Osteocyte (in vitro differentiated cells): ENCODE measurements around the gene MINPP1. TPM values are rescaled to one million over a fixed set of nuclear protein-coding genes. Genes with fewer than 3 reads are reported as not detected.
"Not testable (repeated sequence)": the region's sequence is repeated elsewhere in the genome, so short reads cannot be mapped to it uniquely, and the experiment has no call there.

ENCODE experiments used
- DNase-seq: peaks from one replicate; pipeline ENCODE4 v3.0.0; 2021; ENCODE audit warnings: mixed read lengths; ENCODE audit not compliant: unreplicated experiment; ENCODE audit errors: extremely low spot score
- H3K27ac Mint-ChIP-seq: one replicate; pipeline ENCODE4 v1.8.0; 2021; ENCODE audit warnings: mild to moderate bottlenecking, mixed read lengths; ENCODE audit not compliant: unreplicated experiment
- H3K27me3 Mint-ChIP-seq: one replicate; pipeline ENCODE4 v1.8.0; 2021; ENCODE audit warnings: mixed read lengths; ENCODE audit not compliant: unreplicated experiment
- H3K36me3 Mint-ChIP-seq: one replicate; pipeline ENCODE4 v1.8.0; 2021; ENCODE audit warnings: mixed read lengths; ENCODE audit not compliant: unreplicated experiment
- H3K4me1 Mint-ChIP-seq: one replicate; pipeline ENCODE4 v1.8.0; 2021; ENCODE audit warnings: mixed read lengths; ENCODE audit not compliant: unreplicated experiment
- H3K4me3 Mint-ChIP-seq: one replicate; pipeline ENCODE4 v1.8.0; 2021; ENCODE audit warnings: mild to moderate bottlenecking, moderate library complexity, mixed read lengths; ENCODE audit not compliant: unreplicated experiment
- H3K9me3 Mint-ChIP-seq: one replicate; pipeline ENCODE4 v1.8.0; 2021; ENCODE audit warnings: mixed read lengths; ENCODE audit not compliant: unreplicated experiment
- CTCF ChIP-seq: fragments of 200-600 bp; sonication (generic); IDR thresholded peaks from 2 replicates; pipeline ENCODE4 v1.5.0; 2021; ENCODE audit warnings: antibody characterized with exemption, mild to moderate bottlenecking, moderate library complexity
- long read RNA-seq: library from polyadenylated mRNA; unstranded; transcript quantifications from one replicate; pipeline ENCODE4 v2.0.0, GENCODE V29; 2021
- total RNA-seq: library from RNA; stranded (reverse); gene quantifications from 2 replicates; pipeline ENCODE4 v1.2.1, GENCODE V29; 2021

The MINPP1 gene
- total RNA-seq = 22.9 and 24.9 TPM in 2 replicates
- long read RNA-seq, transcript MINPP1-202 (5 exons, 2,415 nt) = major isoform, 142 of 155 reads
- long read RNA-seq, partial matches to known transcripts = 3 of 155 reads
- long read RNA-seq, other reads (novel, unspliced or antisense) = 10 of 155 reads

GRCh38 chr10:87504640-87505365 lies at the start of gene MINPP1:
Gene MINPP1 (plus strand): TSS chr10:87504893. CDS start chr10:87504916, 23 bp downstream.
- H3K27me3 Mint-ChIP-seq = peaks cover 12% of the 10 kb centered on the region
- H3K27ac Mint-ChIP-seq = peak within 1 kb of the TSS; percentile 93

GRCh38 chr10:87456586-87457220 lies 48.0 kb upstream of the MINPP1 start:
- H3K9me3 Mint-ChIP-seq, H3K27me3 Mint-ChIP-seq, H3K27ac Mint-ChIP-seq, H3K4me3 Mint-ChIP-seq, H3K36me3 Mint-ChIP-seq, H3K4me1 Mint-ChIP-seq, DNase-seq: not testable (repeated sequence)

More at GRCh38 chr10:87504640-87505365, at the start of gene MINPP1:
- Mint-ChIP-seq H3K4me1 (peaks cover 30% of the 10 kb centered on the region), H3K4me3 (peak within 1 kb of the TSS; percentile 92), H3K36me3 (peaks cover 3% of the 10 kb centered on the region), H3K9me3 (no peaks in the 10 kb centered on the region)
- peak; percentile 94 for DNase-seq
- TF ChIP-seq CTCF = no peak

GRCh38 chr10:87461751-87462150 lies 42.9 kb upstream of the MINPP1 start:
- H3K4me3 Mint-ChIP-seq, DNase-seq, H3K36me3 Mint-ChIP-seq, H3K27ac Mint-ChIP-seq, H3K4me1 Mint-ChIP-seq, H3K27me3 Mint-ChIP-seq, H3K9me3 Mint-ChIP-seq: not testable (repeated sequence)

GRCh38 chr10:87466849-87467248 lies 37.8 kb upstream of the MINPP1 start:
- not testable (repeated sequence) for H3K36me3 Mint-ChIP-seq, H3K27ac Mint-ChIP-seq, H3K4me3 Mint-ChIP-seq, H3K9me3 Mint-ChIP-seq, H3K4me1 Mint-ChIP-seq, H3K27me3 Mint-ChIP-seq, DNase-seq

GRCh38 chr10:87488733-87489132 lies 16.0 kb upstream of the MINPP1 start:
- H3K36me3 Mint-ChIP-seq, H3K27ac Mint-ChIP-seq, H3K9me3 Mint-ChIP-seq, H3K4me1 Mint-ChIP-seq, DNase-seq, H3K4me3 Mint-ChIP-seq: not testable (repeated sequence)
- peaks cover 12% of the 10 kb centered on the region for H3K27me3 Mint-ChIP-seq

GRCh38 chr10:87490285-87490684 lies 14.4 kb upstream of the MINPP1 start:
- H3K27ac Mint-ChIP-seq, H3K4me1 Mint-ChIP-seq, H3K9me3 Mint-ChIP-seq, H3K36me3 Mint-ChIP-seq, DNase-seq, H3K4me3 Mint-ChIP-seq: not testable (repeated sequence)
- H3K27me3 Mint-ChIP-seq = peaks cover 18% of the 10 kb centered on the region

- peaks cover 36% of the 10 kb centered on the region for H3K27me3 Mint-ChIP-seq
- H3K4me3 Mint-ChIP-seq, H3K36me3 Mint-ChIP-seq, H3K27ac Mint-ChIP-seq, DNase-seq, H3K9me3 Mint-ChIP-seq, H3K4me1 Mint-ChIP-seq: not testable (repeated sequence)
These were observed 12.2 kb upstream of the MINPP1 start for GRCh38 chr10:87492450-87492849.

- H3K4me3 Mint-ChIP-seq, H3K9me3 Mint-ChIP-seq, DNase-seq, H3K27ac Mint-ChIP-seq, H3K36me3 Mint-ChIP-seq, H3K4me1 Mint-ChIP-seq: not testable (repeated sequence)
- H3K27me3 Mint-ChIP-seq = peaks cover 47% of the 10 kb centered on the region
These were observed 9.2 kb upstream of the MINPP1 start for GRCh38 chr10:87495446-87495845.

GRCh38 chr10:87497386-87497785 lies 7.3 kb upstream of the MINPP1 start:
- H3K27me3 Mint-ChIP-seq = peaks cover 56% of the 10 kb centered on the region
- H3K9me3 Mint-ChIP-seq, DNase-seq, H3K27ac Mint-ChIP-seq, H3K4me3 Mint-ChIP-seq, H3K36me3 Mint-ChIP-seq, H3K4me1 Mint-ChIP-seq: not testable (repeated sequence)

- H3K36me3 Mint-ChIP-seq, DNase-seq, H3K9me3 Mint-ChIP-seq, H3K4me1 Mint-ChIP-seq, H3K27ac Mint-ChIP-seq, H3K4me3 Mint-ChIP-seq: not testable (repeated sequence)
- peaks cover 48% of the 10 kb centered on the region for H3K27me3 Mint-ChIP-seq
These were observed 6.4 kb upstream of the MINPP1 start for GRCh38 chr10:87498106-87498789.
